Muscle layer of colon (tissue), 2 donors: Measurements from ENCODE around the gene LDLRAD4.

Source experiments
- H3K27ac ChIP-seq: one replicate; pipeline ENCODE4 v1.7.0; 2013; ENCODE audit warnings: low read depth, mild to moderate bottlenecking, low read length, moderate library complexity
- H3K27me3 ChIP-seq, 2 donors: one replicate each; pipeline ENCODE4 v1.7.0; 2013; ENCODE audit warnings: low read length in 2 of 2, mild to moderate bottlenecking in 2 of 2; ENCODE audit not compliant: insufficient read depth in 2 of 2, control insufficient read depth in 1 of 2
- H3K36me3 ChIP-seq: one replicate; pipeline ENCODE4 v1.7.0; 2013; ENCODE audit warnings: mild to moderate bottlenecking, low read length; ENCODE audit not compliant: insufficient read depth
- H3K4me1 ChIP-seq: one replicate; pipeline ENCODE4 v1.7.0; 2013; ENCODE audit warnings: mild to moderate bottlenecking, low read length; ENCODE audit not compliant: insufficient read depth
- H3K4me3 ChIP-seq, 2 donors: one replicate each; pipeline ENCODE4 v1.7.0; 2013; ENCODE audit warnings: low read length in 2 of 2, low read depth in 1 of 2, mild to moderate bottlenecking in 1 of 2, moderate library complexity in 1 of 2
- H3K9ac ChIP-seq: one replicate; pipeline ENCODE4 v1.7.0; 2013; ENCODE audit warnings: low read length
- H3K9me3 ChIP-seq: one replicate; pipeline ENCODE4 v1.7.0; 2013; ENCODE audit warnings: mild to moderate bottlenecking, low read length
- donor health status: abdominal sarcoma.
- donor health status: Adenocarcinoma of cecum.

The LDLRAD4 gene

GRCh38 chr18:13414521-13414920 is 196.0 kb downstream of the LDLRAD4 start:
- Histone ChIP-seq H3K27me3 (no peaks in the 10 kb centered on the region), H3K9ac (no peak overlapping the region), H3K4me3 (no peak overlapping the region), H3K4me1 (no peaks in the 10 kb centered on the region), H3K27ac (no peak overlapping the region), H3K36me3 (peaks cover 11% of the 10 kb centered on the region), H3K9me3 (no peaks in the 10 kb centered on the region)

GRCh38 chr18:13415736-13416135 is 197.2 kb downstream of the LDLRAD4 start:
- H3K9ac ChIP-seq, result no peak overlapping the region
- no peaks in the 10 kb centered on the region for H3K9me3 ChIP-seq
- no peaks in the 10 kb centered on the region for H3K27me3 ChIP-seq
- H3K36me3 ChIP-seq, result peaks cover 11% of the 10 kb centered on the region
- no peaks in the 10 kb centered on the region for H3K4me1 ChIP-seq
- no peak overlapping the region for H3K27ac ChIP-seq
- H3K4me3 ChIP-seq, result no peak overlapping the region

- H3K27ac ChIP-seq, result no peak overlapping the region
- H3K4me1 ChIP-seq, result no peaks in the 10 kb centered on the region
Observed at GRCh38 chr18:13416208-13416607, 197.6 kb downstream of the LDLRAD4 start.

GRCh38 chr18:13416848-13417247 is 198.3 kb downstream of the LDLRAD4 start:
- H3K9ac ChIP-seq, result no peak overlapping the region
- H3K9me3 ChIP-seq, result no peaks in the 10 kb centered on the region
- H3K27me3 ChIP-seq, result no peaks in the 10 kb centered on the region
- H3K4me1 ChIP-seq, result no peaks in the 10 kb centered on the region
- no peak overlapping the region for H3K27ac ChIP-seq
- H3K4me3 ChIP-seq, result no peak overlapping the region
- peaks cover 11% of the 10 kb centered on the region for H3K36me3 ChIP-seq

More at GRCh38 chr18:13416208-13416607, 197.6 kb downstream of the LDLRAD4 start:
- Histone ChIP-seq H3K27me3 (no peaks in the 10 kb centered on the region), H3K9me3 (no peaks in the 10 kb centered on the region), H3K9ac (no peak overlapping the region), H3K36me3 (peaks cover 11% of the 10 kb centered on the region), H3K4me3 (no peak overlapping the region)

- Histone ChIP-seq H3K36me3 (peaks cover 2% of the 10 kb centered on the region), H3K9ac (no peak overlapping the region), H3K27me3 (no peaks in the 10 kb centered on the region), H3K27ac (no peak overlapping the region), H3K4me3 (no peak overlapping the region), H3K4me1 (no peaks in the 10 kb centered on the region), H3K9me3 (no peaks in the 10 kb centered on the region)
Observed at GRCh38 chr18:13418013-13418710, 199.6 kb downstream of the LDLRAD4 start.

GRCh38 chr18:13420969-13421686 is 202.6 kb downstream of the LDLRAD4 start:
- H3K27me3 ChIP-seq, result no peaks in the 10 kb centered on the region
- H3K4me1 ChIP-seq, result no peaks in the 10 kb centered on the region
- no peak overlapping the region for H3K4me3 ChIP-seq
- H3K9ac ChIP-seq, result no peak overlapping the region
- H3K36me3 ChIP-seq, result no peaks in the 10 kb centered on the region
- no peak overlapping the region for H3K27ac ChIP-seq
- no peaks in the 10 kb centered on the region for H3K9me3 ChIP-seq

GRCh38 chr18:13422541-13423147 is 204.1 kb downstream of the LDLRAD4 start:
- no peaks in the 10 kb centered on the region for H3K27me3 ChIP-seq
- no peak overlapping the region for H3K4me3 ChIP-seq
- no peaks in the 10 kb centered on the region for H3K36me3 ChIP-seq
- no peaks in the 10 kb centered on the region for H3K4me1 ChIP-seq
- no peaks in the 10 kb centered on the region for H3K9me3 ChIP-seq
- H3K27ac ChIP-seq, result no peak overlapping the region
- H3K9ac ChIP-seq, result no peak overlapping the region

GRCh38 chr18:13423352-13423751 is 204.8 kb downstream of the LDLRAD4 start:
- H3K4me1 ChIP-seq, result no peaks in the 10 kb centered on the region
- no peaks in the 10 kb centered on the region for H3K36me3 ChIP-seq
- no peaks in the 10 kb centered on the region for H3K27me3 ChIP-seq
- no peak overlapping the region for H3K9ac ChIP-seq
- H3K9me3 ChIP-seq, result no peaks in the 10 kb centered on the region
- no peak overlapping the region for H3K27ac ChIP-seq
- no peak overlapping the region for H3K4me3 ChIP-seq

GRCh38 chr18:13424363-13424762 is 205.8 kb downstream of the LDLRAD4 start:
- H3K9ac ChIP-seq, result no peak overlapping the region

GRCh38 chr18:13425357-13426091 is 207.0 kb downstream of the LDLRAD4 start:
- Histone ChIP-seq H3K9me3 (no peaks in the 10 kb centered on the region), H3K27ac (no peak overlapping the region), H3K9ac (no peak overlapping the region), H3K4me1 (no peaks in the 10 kb centered on the region), H3K36me3 (no peaks in the 10 kb centered on the region), H3K27me3 (no peaks in the 10 kb centered on the region), H3K4me3 (no peak overlapping the region)

More at GRCh38 chr18:13424363-13424762, 205.8 kb downstream of the LDLRAD4 start:
- Histone ChIP-seq H3K4me3 (no peak overlapping the region), H3K4me1 (no peaks in the 10 kb centered on the region), H3K27me3 (no peaks in the 10 kb centered on the region), H3K27ac (no peak overlapping the region), H3K9me3 (no peaks in the 10 kb centered on the region), H3K36me3 (no peaks in the 10 kb centered on the region)

- no peaks in the 10 kb centered on the region for H3K9me3 ChIP-seq
- no peak overlapping the region for H3K27ac ChIP-seq
- no peaks in the 10 kb centered on the region for H3K27me3 ChIP-seq
- no peaks in the 10 kb centered on the region for H3K36me3 ChIP-seq
- H3K4me1 ChIP-seq, result no peaks in the 10 kb centered on the region
- H3K4me3 ChIP-seq, result no peak overlapping the region
- H3K9ac ChIP-seq, result no peak overlapping the region
Observed at GRCh38 chr18:13427354-13427753, 208.8 kb downstream of the LDLRAD4 start.
